Activated CD8-positive, alpha-beta T cell treated with anti-CD3 and anti-CD28 coated beads, Interleukin-2, amount 10 ng/mL, durations not matched to agents 7 days and 5 days (primary cell): ENCODE measurements around the gene ANO2. TPM values are rescaled to one million over a fixed set of nuclear protein-coding genes. Genes with fewer than 3 reads are reported as not detected.

Experiments used
- ATAC-seq: fragments of 150-1000 bp; cut with Tn5 transposase; one replicate; pipeline ENCODE4 v1.10.0; 2021; ENCODE audit warnings: moderate library complexity
- CTCF ChIA-PET: fragments of 350-600 bp; sonication (Branson Sonifier 250); formaldehyde crosslinking; loops from one replicate; lab custom pipeline; 2021; ENCODE audit warnings: antibody characterized with exemption; lab: Charles Lee
- POLR2A ChIA-PET: fragments of 350-600 bp; sonication (Branson Sonifier 250); formaldehyde crosslinking; loops from one replicate; lab custom pipeline; 2021; ENCODE audit warnings: antibody characterized with exemption; lab: Charles Lee
- DNase-seq: peaks from one replicate; pipeline ENCODE4 v3.0.0-alpha.2; 2020
- H3K27ac Mint-ChIP-seq: one replicate; pipeline ENCODE4 v1.8.0; 2021; ENCODE audit warnings: mild to moderate bottlenecking, mixed read lengths
- H3K27me3 Mint-ChIP-seq: one replicate; pipeline ENCODE4 v1.8.0; 2021; ENCODE audit warnings: low read depth, mixed read lengths
- H3K36me3 Mint-ChIP-seq: one replicate; pipeline ENCODE4 v1.8.0; 2021; ENCODE audit warnings: low read depth, mixed read lengths
- H3K4me1 Mint-ChIP-seq: one replicate; pipeline ENCODE4 v1.8.0; 2021; ENCODE audit warnings: low read depth, mixed read lengths
- H3K4me3 Mint-ChIP-seq: one replicate; pipeline ENCODE4 v1.8.0; 2021; ENCODE audit warnings: mild to moderate bottlenecking, mixed read lengths
- H3K9me3 Mint-ChIP-seq: one replicate; pipeline ENCODE4 v1.8.0; 2022; ENCODE audit warnings: mixed read lengths; ENCODE audit not compliant: insufficient read depth
- total RNA-seq, 2 experiments: library from RNA; stranded (reverse); gene quantifications; one replicate each; pipeline ENCODE4 v1.2.3, GENCODE V29; 2021

Gene ANO2
- total RNA-seq, 2 experiments from 2014 or later, result not detected

GRCh38 chr12:5912437-5913334, 32.4 kb downstream of the ANO2 start:
- ChIA-PET POLR2A (no interaction called here), CTCF (no interaction called here)
- Mint-ChIP-seq H3K4me3 (no peak overlapping the region), H3K4me1 (no peaks in the 10 kb centered on the region), H3K36me3 (no peaks in the 10 kb centered on the region), H3K27ac (no peak overlapping the region), H3K27me3 (peaks cover 9% of the 10 kb centered on the region), H3K9me3 (no peaks in the 10 kb centered on the region)
- peak; percentile 9 for DNase-seq
- ATAC-seq, result no peak

GRCh38 chr12:5912011-5912410, 33.0 kb downstream of the ANO2 start:
- POLR2A ChIA-PET, result no interaction called here
- no peaks in the 10 kb centered on the region for H3K9me3 Mint-ChIP-seq
- no peak overlapping the region for H3K27ac Mint-ChIP-seq
- H3K4me3 Mint-ChIP-seq, result no peak overlapping the region
- peaks cover 9% of the 10 kb centered on the region for H3K27me3 Mint-ChIP-seq
- no peaks in the 10 kb centered on the region for H3K36me3 Mint-ChIP-seq
- CTCF ChIA-PET, result no interaction called here
- DNase-seq (peak; percentile 12), ATAC-seq (no peak)
- no peaks in the 10 kb centered on the region for H3K4me1 Mint-ChIP-seq

- Mint-ChIP-seq H3K9me3 (no peaks in the 10 kb centered on the region), H3K27me3 (peaks cover 9% of the 10 kb centered on the region), H3K4me3 (no peak overlapping the region), H3K36me3 (no peaks in the 10 kb centered on the region), H3K27ac (no peak overlapping the region), H3K4me1 (no peaks in the 10 kb centered on the region)
- DNase-seq (peak; percentile 14), ATAC-seq (no peak)
- POLR2A ChIA-PET, result no interaction called here
- CTCF ChIA-PET, result no interaction called here
These were observed 34.1 kb downstream of the ANO2 start for GRCh38 chr12:5910790-5911548.

GRCh38 chr12:5909560-5909959, 35.5 kb downstream of the ANO2 start:
- Mint-ChIP-seq H3K27ac (no peak overlapping the region), H3K27me3 (peaks cover 9% of the 10 kb centered on the region), H3K4me3 (no peak overlapping the region), H3K9me3 (no peaks in the 10 kb centered on the region), H3K4me1 (no peaks in the 10 kb centered on the region), H3K36me3 (no peaks in the 10 kb centered on the region)
- ATAC-seq (no peak), DNase-seq (peak; percentile 3)
- POLR2A ChIA-PET, result no interaction called here
- CTCF ChIA-PET, result no interaction called here

GRCh38 chr12:5908251-5908650, 36.8 kb downstream of the ANO2 start:
- CTCF ChIA-PET, result no interaction called here
- H3K4me1 Mint-ChIP-seq, result no peaks in the 10 kb centered on the region
- H3K27ac Mint-ChIP-seq, result no peak overlapping the region
- no peak for DNase-seq
- POLR2A ChIA-PET, result no interaction called here
- no peaks in the 10 kb centered on the region for H3K9me3 Mint-ChIP-seq
- no peaks in the 10 kb centered on the region for H3K36me3 Mint-ChIP-seq
- H3K27me3 Mint-ChIP-seq, result peaks cover 9% of the 10 kb centered on the region
- no peak overlapping the region for H3K4me3 Mint-ChIP-seq
- no peak for ATAC-seq

- DNase-seq, result peak; percentile 1
- H3K27ac Mint-ChIP-seq, result no peak overlapping the region
- H3K9me3 Mint-ChIP-seq, result no peaks in the 10 kb centered on the region
- H3K4me1 Mint-ChIP-seq, result no peaks in the 10 kb centered on the region
- no peak overlapping the region for H3K4me3 Mint-ChIP-seq
- no peak for ATAC-seq
- H3K27me3 Mint-ChIP-seq, result peaks cover 9% of the 10 kb centered on the region
- ChIA-PET POLR2A (no interaction called here), CTCF (no interaction called here)
- no peaks in the 10 kb centered on the region for H3K36me3 Mint-ChIP-seq
These were observed 37.3 kb downstream of the ANO2 start for GRCh38 chr12:5907807-5908206.

- Mint-ChIP-seq H3K36me3 (no peaks in the 10 kb centered on the region), H3K4me3 (no peak overlapping the region), H3K27me3 (peaks cover 7% of the 10 kb centered on the region), H3K9me3 (no peaks in the 10 kb centered on the region), H3K4me1 (no peaks in the 10 kb centered on the region), H3K27ac (no peak overlapping the region)
- ChIA-PET POLR2A (no interaction called here), CTCF (no interaction called here)
- DNase-seq (no peak), ATAC-seq (no peak)
These were observed 39.3 kb downstream of the ANO2 start for GRCh38 chr12:5905757-5906156.

- DNase-seq (peak; percentile 12), ATAC-seq (no peak)
- Mint-ChIP-seq H3K9me3 (no peaks in the 10 kb centered on the region), H3K4me3 (no peak overlapping the region), H3K4me1 (no peaks in the 10 kb centered on the region), H3K27me3 (peaks cover 5% of the 10 kb centered on the region), H3K36me3 (no peaks in the 10 kb centered on the region), H3K27ac (no peak overlapping the region)
- ChIA-PET POLR2A (no interaction called here), CTCF (no interaction called here)
These were observed 40.1 kb downstream of the ANO2 start for GRCh38 chr12:5904969-5905368.

- ChIA-PET POLR2A (no interaction called here), CTCF (no interaction called here)
- DNase-seq, result no peak
These were observed 40.6 kb downstream of the ANO2 start for GRCh38 chr12:5904441-5904840.

GRCh38 chr12:5902736-5903135, 42.3 kb downstream of the ANO2 start:
- ChIA-PET POLR2A (no interaction called here), CTCF (no interaction called here)
- H3K27ac Mint-ChIP-seq, result no peak overlapping the region
- H3K36me3 Mint-ChIP-seq, result no peaks in the 10 kb centered on the region
- ATAC-seq (no peak), DNase-seq (no peak)
- no peaks in the 10 kb centered on the region for H3K4me1 Mint-ChIP-seq
- H3K27me3 Mint-ChIP-seq, result peaks cover 3% of the 10 kb centered on the region
- no peak overlapping the region for H3K4me3 Mint-ChIP-seq
- no peaks in the 10 kb centered on the region for H3K9me3 Mint-ChIP-seq

More at GRCh38 chr12:5904441-5904840, 40.6 kb downstream of the ANO2 start:
- H3K27me3 Mint-ChIP-seq, result peaks cover 5% of the 10 kb centered on the region
- H3K36me3 Mint-ChIP-seq, result no peaks in the 10 kb centered on the region
- H3K9me3 Mint-ChIP-seq, result no peaks in the 10 kb centered on the region
- no peak overlapping the region for H3K27ac Mint-ChIP-seq
- no peak overlapping the region for H3K4me3 Mint-ChIP-seq
- H3K4me1 Mint-ChIP-seq, result no peaks in the 10 kb centered on the region
- no peak for ATAC-seq

- DNase-seq (no peak), ATAC-seq (no peak)
- no peaks in the 10 kb centered on the region for H3K4me1 Mint-ChIP-seq
- H3K27me3 Mint-ChIP-seq, result peaks cover 9% of the 10 kb centered on the region
- H3K9me3 Mint-ChIP-seq, result no peaks in the 10 kb centered on the region
- H3K27ac Mint-ChIP-seq, result no peak overlapping the region
- ChIA-PET CTCF (no interaction called here), POLR2A (no interaction called here)
- no peak overlapping the region for H3K4me3 Mint-ChIP-seq
- H3K36me3 Mint-ChIP-seq, result no peaks in the 10 kb centered on the region
These were observed 43.6 kb downstream of the ANO2 start for GRCh38 chr12:5901416-5901815.

GRCh38 chr12:5900533-5901205, 44.4 kb downstream of the ANO2 start:
- ChIA-PET CTCF (no interaction called here), POLR2A (no interaction called here)
- Mint-ChIP-seq H3K9me3 (no peaks in the 10 kb centered on the region), H3K4me1 (no peaks in the 10 kb centered on the region), H3K4me3 (no peak overlapping the region), H3K27me3 (peaks cover 9% of the 10 kb centered on the region), H3K36me3 (no peaks in the 10 kb centered on the region), H3K27ac (no peak overlapping the region)
- DNase-seq, result no peak
- ATAC-seq, result no peak
